HG02884 (cell line): ENCODE measurements around the gene TXNRD2.
"Not testable (repeated sequence)": the region's sequence is repeated elsewhere in the genome, so short reads cannot be mapped to it uniquely, and the experiment has no call there.

Experiments
- ATAC-seq: cut with Tn5 transposase; IDR thresholded peaks from one replicate; pipeline ENCODE4 v1.9.1; 2021; ENCODE audit warnings: mild to moderate bottlenecking, moderate library complexity; ENCODE audit not compliant: unreplicated experiment

TXNRD2 gene

DNA sequence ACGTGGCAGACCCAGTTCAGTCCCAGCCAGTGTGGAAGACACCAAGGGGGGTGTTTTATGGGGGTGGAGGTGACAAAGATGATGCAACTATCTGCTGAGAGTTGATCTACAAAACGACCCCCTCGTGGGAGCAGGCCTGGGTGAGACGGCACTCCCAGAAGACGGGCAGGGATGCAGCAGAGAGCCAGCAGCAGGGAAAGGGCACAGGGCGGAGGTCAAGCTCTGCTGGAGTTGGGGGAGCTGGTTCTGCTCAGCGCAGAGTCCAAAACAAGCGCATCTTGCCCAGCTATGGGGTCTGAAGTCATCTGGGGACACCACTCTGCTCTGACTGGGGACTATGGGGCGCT lies 90.9 kb downstream of the TXNRD2 start:
- no peak for ATAC-seq

DNA sequence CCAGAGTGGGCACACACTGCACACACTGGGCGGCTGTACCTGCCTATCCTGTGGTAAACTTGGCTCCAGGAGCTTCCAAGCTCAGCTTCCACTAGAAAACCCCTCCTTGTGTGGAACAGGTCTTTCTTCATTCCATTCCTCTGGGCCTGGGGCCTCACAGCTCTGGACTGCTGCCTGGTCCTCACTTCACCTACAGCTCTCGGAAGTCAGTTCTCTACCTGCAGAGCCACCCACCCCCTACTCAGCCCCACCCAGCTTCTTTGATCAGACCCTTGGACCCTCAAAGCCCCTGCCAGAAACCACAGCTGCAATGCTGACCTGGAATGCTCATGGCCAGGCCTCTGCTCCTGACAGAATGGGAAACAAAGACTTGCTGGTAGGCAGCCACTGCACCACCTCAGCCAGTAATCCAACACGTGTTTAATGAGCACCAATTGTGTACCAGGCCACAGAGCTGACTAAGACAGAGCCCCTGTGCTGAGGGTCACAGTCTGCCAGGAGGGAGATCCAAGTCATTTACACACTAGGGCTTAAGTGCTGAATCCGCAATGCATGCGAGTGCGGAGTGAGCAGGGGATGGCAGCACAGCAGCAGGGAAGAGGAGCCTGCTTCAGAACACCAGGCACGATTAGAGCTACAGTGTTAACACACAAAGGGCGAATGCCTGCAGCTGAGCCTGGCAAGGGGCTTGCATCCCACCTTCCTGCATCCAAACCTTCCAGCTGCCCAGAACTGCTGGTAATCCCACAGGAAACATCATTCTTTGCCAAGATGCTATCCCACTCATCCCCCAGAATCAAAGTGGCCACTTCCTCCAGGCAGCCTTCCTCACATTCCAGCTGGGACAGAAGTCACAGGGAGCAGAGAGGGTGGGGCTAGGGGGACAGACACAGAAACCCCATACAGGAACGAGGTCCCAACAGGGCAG lies 91.5 kb downstream of the TXNRD2 start:
- no peak for ATAC-seq

DNA sequence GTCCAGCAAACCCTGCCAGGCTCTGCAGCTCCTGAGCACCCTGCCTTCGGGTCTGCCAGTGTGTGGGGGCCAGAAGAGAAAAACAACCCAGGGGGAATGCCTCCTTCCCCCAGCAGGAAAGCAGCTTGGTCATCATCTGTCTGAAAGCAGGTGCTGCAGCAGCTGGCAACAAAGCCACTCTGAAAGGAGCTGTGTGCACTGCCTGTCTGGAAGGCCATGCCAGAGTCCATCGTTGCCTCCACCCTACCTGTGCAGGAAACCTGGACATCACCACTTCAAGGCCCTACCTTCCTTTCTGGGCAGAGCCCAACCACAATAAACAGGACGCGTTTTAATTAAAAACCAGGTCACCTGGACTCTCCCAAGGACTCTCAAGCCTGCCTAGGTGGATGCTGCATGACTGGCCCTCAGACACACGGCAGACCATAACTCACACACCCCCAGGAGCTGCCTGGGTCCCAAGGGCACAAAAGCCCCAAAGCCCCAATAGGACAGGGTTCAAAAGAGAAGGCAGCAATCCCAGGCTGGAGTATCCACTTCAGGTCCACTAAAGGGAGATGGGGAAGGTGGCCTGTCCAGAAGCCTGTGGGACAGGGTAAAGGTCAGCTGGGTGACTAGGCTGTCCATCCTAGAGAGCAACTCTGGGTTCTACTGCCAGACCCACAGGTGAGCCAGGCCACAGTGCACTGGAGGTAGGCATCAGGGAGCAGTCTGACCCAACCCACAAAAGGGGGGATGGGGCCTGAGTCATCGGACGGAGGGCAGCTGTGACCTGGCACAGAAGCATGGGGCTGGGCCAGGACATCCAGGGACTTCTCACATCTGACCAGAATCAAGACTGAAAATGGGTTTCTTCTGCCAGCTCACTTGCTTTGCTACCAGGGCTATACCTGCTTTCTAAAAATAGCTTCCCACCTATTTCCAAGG lies 93.1 kb downstream of the TXNRD2 start:
- no peak for ATAC-seq

GRCh38 chr22:19847345-19847632 lies 94.3 kb downstream of the TXNRD2 start:
- no peak for ATAC-seq

DNA sequence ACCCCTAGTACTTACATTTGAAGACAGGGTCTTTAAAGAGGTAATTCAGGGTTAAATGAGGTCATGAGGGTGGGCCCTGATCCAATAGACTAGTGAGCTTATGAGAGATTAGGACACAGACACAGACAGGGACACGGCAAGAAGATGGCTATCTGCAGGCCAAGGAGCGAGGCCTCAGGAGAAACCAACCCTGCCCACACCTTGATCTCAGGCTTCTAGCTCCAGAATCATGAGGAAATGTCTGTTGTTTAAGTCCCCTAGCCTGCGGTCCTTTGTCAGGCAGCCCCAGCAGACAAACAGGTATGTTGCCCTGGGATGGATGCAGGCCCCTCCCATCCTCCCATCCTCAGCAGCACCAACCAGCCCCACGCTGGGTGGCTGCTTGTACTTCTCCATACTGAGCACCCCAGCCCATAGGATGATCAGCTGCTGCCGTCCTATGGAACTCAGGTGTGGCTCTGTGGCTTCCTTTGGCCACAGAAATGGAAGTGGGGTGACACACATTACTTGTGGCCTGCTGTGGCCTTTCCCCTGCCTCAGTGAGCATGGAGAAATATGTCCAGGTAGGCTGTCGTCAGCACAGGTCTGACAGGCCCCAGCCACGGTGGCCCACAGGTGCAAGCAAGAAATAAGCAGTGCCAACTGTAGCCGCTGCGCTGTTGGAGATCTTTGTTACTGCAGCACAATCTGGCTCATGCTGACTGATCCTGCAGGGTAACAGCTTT lies 94.8 kb downstream of the TXNRD2 start:
- ATAC-seq: no peak

DNA sequence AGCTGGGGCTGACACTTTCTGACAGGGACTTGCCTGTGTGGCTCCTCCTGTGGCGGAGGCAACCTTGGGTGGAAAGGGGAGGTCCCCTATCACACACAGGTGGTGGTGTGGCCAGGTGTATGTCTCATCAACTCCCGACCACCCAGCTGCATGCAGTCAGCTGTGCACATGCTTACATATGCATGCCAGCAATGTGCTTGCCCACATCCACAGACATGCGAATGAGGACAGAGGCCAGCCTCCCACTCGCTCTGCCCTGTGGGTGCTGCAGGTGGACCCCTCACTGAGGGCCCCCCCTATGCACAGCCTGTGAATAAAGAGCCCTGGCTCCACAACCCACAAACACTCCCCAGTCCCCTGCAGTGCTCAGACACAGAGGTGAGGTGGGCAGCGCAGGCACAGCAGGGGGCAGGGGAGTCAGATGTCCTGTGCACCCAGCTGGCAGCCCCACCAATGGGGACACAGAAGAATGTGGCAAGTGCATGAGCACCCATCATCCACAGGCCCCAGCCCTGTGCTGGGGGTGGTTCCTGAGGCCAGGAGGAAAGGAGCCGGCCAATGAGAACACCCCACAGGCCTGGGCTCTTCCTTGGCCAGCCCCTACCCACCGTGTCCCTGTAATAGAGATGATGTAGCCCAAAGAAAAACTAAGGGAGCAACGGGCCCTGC lies 96.4 kb downstream of the TXNRD2 start:
- no peak for ATAC-seq

DNA sequence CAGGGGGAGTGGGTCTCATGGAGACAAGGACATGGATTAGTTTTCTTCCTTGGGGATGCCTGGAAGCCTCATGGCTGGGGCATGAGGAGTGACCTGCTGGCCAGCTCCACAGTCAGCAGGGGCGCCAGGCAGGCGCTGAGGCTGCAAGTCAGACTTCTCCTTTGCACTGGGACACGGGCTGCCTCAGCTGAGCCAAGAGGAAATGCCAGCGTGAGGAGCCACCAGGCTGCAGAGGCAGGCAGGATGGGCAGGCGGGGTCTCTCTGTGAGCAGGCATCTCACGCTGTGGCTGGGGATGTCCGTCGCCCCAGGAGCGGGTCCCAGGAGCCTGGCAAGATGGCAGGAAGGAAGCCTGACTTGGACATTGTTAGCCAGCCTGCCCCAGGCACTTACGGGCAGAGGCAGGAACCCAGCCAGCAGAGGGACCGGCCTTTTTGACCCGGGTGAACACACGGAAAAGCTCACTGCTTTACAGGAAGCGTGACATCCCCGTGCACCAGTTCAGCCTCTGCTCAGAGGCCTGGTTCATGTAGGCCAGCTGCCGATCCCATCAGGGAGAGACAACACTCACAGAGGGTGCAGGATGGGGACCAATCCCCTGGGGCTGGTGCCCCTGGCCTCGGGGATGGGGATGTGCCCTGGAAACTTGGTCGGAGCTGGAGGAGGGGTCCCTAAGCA lies 97.1 kb downstream of the TXNRD2 start:
- no peak for ATAC-seq

- no peak for ATAC-seq
These were observed 97.7 kb downstream of the TXNRD2 start for GRCh38 chr22:19843857-19844376.

DNA sequence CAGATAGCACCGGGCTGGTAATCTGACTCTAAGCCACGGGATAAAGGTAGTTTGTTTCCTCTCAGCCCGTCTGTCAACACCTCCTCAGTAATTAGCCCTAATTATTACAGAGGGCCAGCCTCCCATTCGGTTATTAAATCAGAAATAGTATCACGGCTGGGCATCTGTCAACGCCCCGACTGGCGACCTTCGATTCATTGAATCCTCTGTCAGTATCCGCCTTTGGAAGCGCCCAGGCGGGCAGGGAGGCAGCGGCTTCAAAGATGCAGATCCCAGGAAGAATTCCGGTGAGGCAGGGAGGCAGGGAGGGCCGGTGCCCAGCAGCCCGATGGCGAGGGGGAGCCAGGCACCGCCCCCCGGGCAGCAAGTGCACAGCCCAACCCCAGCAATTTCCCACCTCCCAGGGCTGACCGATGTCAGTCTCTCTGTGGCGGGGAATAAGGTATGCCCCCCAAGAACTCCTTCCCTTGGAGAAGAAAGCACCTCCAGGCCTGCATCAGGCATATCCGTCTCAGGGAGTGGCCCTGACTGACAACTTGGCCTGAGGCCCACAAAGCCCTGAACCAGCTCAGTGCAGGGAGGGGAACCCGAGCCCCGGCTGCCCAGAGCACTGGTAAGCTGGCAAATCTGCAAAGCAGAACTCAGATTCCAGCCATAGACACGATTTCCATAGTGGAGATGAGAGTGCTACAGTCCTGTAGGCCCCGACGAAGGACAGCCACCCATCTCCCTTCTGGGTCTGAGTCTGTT lies 98.3 kb downstream of the TXNRD2 start:
- no peak for ATAC-seq

DNA sequence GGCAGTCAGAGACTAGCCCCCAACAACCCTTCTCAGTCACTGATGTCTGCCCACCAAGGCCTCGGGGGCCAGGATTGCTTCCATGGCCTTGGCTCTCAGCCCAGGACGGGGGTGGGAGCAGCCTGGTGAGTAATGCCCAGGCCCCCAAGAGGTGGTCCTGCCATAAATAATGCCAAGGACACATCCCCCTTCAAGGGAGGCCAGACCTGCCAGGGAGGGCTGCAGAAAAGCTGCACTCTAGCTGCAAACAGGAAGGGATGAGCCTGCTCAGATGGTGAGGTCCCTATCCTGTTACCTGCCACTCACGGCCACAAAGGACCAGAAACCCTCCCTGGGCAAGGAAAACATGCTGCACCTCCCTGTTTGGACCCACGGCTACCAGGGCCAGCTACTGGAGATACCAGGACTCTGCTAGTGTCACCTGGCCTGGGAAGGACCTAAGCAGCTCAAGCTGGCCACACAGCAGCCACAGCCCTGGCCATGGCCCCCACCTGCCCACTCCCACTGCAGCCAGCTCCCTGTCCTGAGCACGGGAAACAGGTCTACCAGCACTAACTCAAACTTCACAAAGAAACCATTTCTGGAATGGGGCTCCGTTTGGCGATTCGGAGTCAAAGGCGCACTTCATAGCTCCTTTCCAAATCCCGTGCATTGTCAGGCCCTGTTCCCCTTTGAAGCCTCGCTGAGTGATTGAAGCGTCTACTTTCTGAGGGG lies 99.1 kb downstream of the TXNRD2 start:
- no peak for ATAC-seq

GRCh38 chr22:19841641-19842392 lies 99.8 kb downstream of the TXNRD2 start:
- no peak for ATAC-seq

- ATAC-seq: no peak
These were observed 100.5 kb downstream of the TXNRD2 start for GRCh38 chr22:19840955-19841640.

DNA sequence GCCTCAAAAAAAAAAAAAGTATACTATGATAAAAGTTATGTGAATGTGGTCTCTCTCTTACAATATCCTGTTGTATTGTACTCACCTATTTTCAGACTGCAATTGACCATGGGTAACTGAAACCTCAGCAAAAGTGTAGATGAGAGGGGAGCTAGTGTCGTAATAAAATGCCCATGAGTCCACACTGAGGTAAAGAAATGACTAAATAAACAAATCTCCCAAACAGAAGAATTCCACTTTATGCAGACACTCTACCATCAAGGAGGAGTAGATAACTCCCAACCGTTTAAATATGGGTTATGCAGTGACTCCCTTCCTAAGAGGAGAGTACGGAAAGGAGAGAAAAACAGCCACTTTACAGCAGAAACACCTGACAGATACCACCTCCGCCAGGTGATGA lies 101.6 kb downstream of the TXNRD2 start:
- ATAC-seq: no peak

GRCh38 chr22:19837915-19838314 lies 103.7 kb downstream of the TXNRD2 start:
- no peak for ATAC-seq

GRCh38 chr22:19836512-19836911 lies 105.1 kb downstream of the TXNRD2 start:
- ATAC-seq: no peak

GRCh38 chr22:19834599-19834998 lies 107.0 kb downstream of the TXNRD2 start:
- no peak for ATAC-seq

- not testable (repeated sequence) for ATAC-seq
These were observed 108.3 kb downstream of the TXNRD2 start for GRCh38 chr22:19833327-19833726.
